Left colon (tissue), 2 donors: ENCODE data around the gene NECAP2. TPM values are rescaled to one million over a fixed set of nuclear protein-coding genes. Genes with fewer than 3 reads are reported as not detected.
"Not testable (repeated sequence)": the region's sequence is repeated elsewhere in the genome, so short reads cannot be mapped to it uniquely, and the experiment has no call there.

ENCODE experiments used
- ATAC-seq: fragments of 200-7000 bp; cut with Tn5 transposase; one replicate; pipeline ENCODE4 v1.9.1; 2020; ENCODE audit warnings: mild to moderate bottlenecking, moderate library complexity
- DNase-seq, 2 donors: peaks; one replicate each; pipeline ENCODE4 v3.0.0-alpha.2; 2020
- intact Hi-C, 2 donors: fragments of 100-400 bp; cut with DNase I in 1 of 2; cut with micrococcal nuclease in 1 of 2; formaldehyde crosslinking; loops; one replicate each; pipeline versions ENCODE4 v1.11.2 to v1.14.0; 2022; cut with DNase I, micrococcal nuclease
- total RNA-seq, 2 donors: library from RNA; stranded (reverse); fragmentation: NEBNext Ultra II Directional; extraction: Animal tissue kit (Norgen Biotek cat#: 25700); gene quantifications; one replicate each; pipeline ENCODE4 v1.2.1, GENCODE V29; 2021
- donor health status: DM: no; HTN: no; CAD: no.
- donor health status: DM: yes; HTN: yes; CAD: no.

The NECAP2 gene
- total RNA-seq, 2 donors from 2014 or later = 41.5 to 57.0 TPM

DNA sequence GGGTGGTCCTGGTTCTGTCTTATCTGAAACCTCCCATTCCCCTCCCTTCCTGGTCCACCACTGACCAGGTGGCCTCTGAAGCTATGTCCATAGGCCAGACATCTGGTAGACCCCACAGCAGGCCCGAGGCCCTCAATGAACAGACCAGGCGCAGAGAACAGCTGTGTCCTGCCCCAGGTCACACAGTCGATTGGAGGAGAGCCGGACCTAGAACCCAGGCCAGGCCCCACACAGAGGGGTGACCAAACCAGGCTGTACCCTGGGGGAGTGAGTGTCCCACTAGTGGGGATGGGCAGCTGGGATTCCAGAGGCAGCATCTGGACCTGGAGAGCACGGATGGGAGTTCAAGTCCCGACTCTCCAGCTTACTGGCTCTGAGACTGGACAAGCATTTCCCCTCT, 44.4 kb downstream of the NECAP2 start:
- no peak for DNase-seq
- intact Hi-C loops = no loop called here
- ATAC-seq = no peak

DNA sequence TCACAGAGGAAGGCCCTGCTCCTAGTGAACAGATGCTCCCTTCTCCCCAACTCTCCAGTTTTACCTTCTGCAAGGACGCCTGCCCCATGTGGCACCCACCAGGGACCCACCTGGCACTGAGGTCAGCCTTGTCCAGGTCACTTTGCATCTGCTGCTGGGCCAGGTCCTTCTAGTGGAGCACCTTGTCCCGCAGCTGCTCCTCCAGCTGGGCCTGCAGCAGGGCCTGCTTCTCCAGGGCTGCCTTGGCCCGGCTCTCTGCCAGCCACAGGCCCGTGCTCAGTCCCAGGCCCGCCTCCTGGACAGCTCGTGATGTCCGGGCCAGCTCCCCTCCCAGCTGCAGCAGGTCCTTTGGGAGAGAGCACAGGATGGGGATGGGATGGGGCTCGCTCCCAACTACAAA, 45.8 kb downstream of the NECAP2 start:
- ATAC-seq, DNase-seq, intact Hi-C loops: not testable (repeated sequence)

DNA sequence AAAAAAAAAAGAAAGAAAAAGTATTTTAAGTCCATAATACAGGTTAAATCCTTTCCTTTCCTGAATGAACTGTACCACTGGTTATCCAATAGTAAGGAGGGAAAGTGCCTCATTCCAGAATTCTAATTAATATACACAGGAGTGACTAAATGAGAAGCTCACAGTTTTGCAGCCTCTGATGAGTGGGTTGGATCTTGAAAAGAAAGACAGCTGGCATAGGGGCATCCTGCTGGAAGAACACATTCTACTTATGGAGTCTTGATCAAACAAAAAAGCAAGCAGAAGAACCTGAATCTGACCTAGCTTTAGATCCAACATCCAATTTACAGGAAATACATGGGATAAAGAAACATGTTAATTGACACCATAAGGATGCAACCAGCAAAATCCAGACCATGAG, 46.5 kb downstream of the NECAP2 start:
- DNase-seq, ATAC-seq, intact Hi-C loops: not testable (repeated sequence)

DNA sequence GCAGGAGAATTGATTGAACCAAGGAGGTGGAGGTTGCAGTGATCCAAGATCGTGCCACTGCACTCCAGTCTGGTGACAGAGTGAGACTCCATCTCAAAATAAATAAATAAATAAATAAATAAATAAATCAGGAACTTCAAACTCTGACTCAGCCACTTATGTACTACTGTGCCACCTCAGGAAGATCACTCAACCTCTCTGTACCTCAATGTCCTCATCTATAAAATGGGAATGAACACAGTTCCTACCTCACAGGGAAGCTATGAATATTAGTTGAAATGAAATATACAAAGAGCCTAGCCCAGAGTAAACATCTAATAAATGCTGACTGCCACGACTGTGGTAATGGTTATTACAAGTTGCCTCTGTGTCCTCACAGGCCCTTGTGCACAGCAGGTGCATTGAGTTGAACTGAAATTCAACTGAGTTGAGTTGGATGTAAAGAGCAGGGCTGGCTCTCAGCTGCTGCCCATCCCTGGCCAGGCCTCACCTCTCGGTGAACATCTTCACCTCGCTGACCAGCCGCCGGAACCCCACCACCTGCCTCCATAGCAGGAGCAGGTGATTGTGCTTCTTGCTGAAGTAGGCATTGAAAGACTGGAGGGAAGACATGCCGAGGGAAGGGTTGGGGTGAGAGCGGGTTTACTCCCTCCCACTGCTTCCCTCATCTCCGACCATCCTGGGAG, 48.8 kb downstream of the NECAP2 start:
- DNase-seq, ATAC-seq, intact Hi-C loops: not testable (repeated sequence)

DNA sequence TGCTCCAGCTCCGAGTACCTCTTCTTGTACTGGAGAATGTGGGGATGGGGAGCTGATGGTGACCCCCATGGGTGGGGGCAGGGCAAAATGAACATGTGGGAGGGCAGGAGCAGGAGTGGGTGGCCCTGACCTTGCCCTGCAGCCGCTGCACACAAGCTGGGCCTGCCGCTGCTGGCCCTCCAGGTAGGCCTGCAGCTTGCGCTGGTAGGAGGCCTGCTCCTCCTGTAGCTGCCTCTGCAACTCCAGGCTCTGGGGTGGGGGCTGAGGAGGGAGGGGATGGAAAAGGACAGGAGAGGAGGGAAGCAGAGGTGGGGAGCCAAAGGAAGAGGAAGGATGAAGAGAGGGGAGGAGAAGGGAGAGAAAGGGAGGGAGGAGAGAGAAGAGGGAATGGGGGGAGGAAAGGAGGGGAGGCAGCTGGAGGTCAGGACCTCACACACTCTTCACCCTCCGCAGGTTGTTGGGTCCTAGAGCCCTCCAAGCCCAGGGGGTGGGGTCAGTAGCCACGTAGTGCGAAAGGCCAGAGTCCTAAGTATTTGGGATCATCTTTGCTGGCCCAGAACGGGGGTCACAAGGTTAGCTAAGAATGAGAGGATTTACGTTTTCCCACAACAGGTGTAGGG, 50.6 kb downstream of the NECAP2 start:
- ATAC-seq (no peak), DNase-seq (no peak)
- intact Hi-C loops = no loop called here

DNA sequence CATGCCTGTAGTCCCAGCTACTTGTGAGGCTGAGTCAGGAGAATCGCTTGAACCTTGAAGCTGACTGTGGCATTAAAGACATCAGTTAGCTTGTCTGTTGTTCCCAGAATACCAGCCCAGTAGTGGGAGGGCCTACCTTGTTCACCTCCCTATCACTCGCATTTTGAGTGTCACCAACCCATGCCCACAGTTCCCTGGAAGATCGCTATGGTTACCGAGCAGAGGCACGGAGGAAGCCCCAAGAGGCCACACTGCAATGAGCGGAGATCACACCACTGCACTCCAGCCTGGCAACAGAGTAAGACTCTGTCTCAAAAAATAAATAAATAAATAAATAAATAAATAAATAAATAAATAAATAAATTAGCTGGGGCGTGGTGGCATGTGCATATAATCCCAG, 52.4 kb downstream of the NECAP2 start:
- DNase-seq, ATAC-seq, intact Hi-C loops: not testable (repeated sequence)

DNA sequence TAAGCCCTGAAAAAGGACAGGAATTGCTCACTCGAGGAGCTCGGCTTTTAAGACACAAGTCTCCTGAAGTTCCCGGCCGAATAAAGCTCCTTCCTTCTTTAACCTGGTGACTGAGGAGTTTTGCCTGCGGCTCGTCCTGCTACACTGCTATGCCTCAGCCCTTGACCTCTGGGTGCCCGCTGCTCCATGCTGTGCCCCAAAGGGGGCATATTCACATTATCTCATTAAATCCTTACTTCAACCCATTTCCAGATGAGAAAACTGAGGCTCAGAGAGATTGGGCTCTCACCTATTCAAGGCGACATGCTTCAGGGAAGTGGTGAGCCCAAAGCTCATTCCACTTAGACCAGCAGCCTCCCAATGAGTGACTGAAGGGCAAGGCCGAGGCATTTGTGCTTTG, 53.2 kb downstream of the NECAP2 start:
- ATAC-seq, intact Hi-C loops, DNase-seq: not testable (repeated sequence)

DNA sequence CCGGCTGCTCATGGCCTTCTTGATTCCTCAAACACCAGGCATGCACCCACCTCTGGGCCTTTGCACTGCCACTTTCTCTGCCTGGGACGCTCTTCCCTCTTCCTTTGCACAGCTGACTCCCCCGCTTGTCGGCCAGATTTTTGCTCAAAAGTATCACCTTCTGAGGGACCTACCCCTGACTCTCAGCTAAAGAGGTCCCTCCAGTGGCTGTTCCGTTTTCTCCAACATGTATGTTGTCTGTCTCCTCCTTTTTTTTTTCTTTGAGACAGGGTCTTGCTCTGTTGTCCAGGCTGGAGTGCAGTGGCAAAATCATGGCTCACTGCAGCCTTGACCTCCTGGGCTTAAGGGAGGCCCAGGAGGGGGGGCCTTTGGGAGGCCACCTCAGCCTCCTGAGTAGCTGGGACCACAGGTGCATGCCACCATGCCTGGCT, 57.0 kb downstream of the NECAP2 start:
- DNase-seq, ATAC-seq, intact Hi-C loops: not testable (repeated sequence)

DNA sequence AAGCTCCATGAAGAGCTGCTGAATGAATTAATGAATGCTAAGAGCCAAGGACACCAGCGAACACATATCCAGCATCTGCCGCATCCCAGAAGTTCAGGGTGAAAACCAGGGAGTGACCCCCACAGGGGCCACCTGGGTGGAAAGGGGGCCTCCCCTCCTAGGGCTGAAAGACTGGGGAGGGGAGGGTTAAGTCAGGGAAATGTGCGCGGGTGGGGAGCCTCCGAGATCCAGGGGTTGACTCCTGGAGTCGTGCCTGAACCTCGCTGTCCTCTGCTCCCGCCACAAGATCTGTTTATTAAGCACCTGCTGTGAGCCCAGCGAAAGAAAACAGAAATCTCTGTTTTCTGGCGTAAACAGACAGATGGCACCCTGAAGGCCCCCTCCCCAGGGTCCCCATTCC, 57.5 kb downstream of the NECAP2 start:
- ATAC-seq, DNase-seq, intact Hi-C loops: not testable (repeated sequence)

DNA sequence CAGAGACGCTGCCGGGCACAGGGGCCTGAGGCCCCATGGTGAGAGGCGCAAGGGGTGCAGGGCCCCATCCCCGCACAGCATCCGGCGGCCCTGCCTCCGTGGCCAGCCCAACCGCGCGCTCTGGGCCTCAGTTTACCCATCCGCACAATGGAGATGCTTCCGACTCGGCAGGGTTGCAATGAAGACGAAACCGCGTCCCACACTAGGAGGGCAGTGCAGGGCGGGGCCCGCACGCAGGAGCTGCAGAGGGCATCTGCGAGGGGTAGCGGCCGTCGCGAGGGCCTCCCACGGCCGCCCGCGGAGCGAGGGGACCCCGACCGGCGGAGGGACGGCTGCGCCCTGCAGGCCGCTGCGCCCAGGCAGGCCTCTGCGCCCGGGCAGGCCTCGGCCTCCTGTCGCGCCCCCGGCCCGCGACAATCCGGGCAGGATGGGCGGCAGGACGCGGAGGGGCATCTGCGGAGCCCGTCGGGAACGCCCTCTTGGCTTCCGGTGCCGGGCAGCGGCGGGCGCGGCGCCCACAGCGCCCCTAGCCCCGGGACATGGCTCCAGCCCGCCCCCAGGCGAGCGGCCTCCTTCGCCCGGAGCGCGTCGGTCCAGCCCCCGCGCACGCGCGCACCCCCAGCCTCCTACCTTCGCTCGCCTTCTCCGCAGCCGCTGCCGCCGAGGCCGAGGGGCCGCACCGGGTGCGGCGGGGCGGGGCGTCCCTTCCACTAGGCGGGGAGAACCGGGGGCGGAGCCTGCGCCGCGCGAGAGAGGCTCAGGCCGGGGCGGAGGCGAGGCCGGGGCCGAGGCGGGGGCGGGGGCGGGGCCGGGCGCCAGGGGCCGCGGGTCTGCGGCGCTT, 58.3 kb downstream of the NECAP2 start:
- intact Hi-C loops = no loop called here
- DNase-seq (peak; percentile 87 to 94), ATAC-seq (peak; percentile 96)

DNA sequence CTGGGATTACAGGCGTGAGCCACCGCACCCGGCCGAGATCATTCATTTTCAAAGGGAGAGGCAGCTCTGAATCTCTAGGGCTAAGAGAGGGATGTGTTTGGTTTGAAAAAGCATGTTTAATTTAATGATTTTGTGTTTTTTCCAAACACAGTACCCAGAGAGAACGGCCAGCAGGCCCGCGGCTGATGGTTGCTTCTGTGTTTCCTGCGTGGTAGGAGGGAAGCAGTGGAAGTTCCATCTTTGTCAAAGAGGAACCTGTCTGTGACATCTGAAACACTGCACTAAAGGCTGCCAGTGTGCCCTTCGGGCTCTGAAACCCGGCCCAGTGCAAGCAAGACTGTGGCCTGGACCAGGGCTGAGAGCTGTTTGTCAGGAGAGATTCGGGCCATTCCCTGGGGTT, 59.9 kb downstream of the NECAP2 start:
- DNase-seq, intact Hi-C loops, ATAC-seq: not testable (repeated sequence)

DNA sequence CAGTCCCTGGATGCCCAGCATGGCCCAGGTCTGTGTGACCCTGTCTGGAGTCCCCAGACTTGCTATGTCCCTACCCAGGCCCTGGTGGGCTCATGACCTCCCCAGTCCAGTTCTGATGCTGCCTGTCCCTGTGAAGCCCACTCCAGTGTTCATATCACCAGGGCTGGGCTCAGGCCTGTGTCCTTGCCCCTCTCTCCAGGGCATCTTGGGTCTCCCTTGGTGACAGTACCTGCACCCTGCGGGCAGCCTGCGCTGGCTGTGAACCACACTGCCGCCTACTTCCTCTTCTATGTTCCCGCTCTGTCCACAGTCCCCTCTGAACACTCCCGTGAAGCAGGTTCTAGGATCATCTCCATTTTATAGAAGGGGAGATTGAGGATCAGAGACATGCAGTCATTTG, 60.5 kb downstream of the NECAP2 start:
- ATAC-seq, DNase-seq, intact Hi-C loops: not testable (repeated sequence)

DNA sequence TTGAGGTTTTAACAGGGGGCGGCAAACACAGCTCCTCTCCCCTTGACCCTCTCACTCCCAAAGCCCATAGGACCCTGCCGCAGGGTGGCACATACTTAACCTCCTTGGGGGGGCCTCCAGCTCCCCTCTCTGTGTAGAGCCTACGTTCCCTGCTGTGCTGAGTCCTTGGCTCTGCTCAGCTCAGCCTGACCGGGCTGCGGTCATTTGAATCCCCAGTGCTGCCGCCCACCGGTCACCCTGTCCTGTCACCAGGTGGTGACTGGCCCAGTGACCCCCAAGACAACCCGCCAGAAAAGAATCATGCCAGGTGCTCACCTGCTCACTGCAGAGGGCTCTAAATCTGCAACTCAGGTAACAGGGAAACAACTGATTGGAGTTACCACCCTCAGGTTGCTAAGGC, 60.9 kb downstream of the NECAP2 start:
- intact Hi-C loops, ATAC-seq, DNase-seq: not testable (repeated sequence)

DNA sequence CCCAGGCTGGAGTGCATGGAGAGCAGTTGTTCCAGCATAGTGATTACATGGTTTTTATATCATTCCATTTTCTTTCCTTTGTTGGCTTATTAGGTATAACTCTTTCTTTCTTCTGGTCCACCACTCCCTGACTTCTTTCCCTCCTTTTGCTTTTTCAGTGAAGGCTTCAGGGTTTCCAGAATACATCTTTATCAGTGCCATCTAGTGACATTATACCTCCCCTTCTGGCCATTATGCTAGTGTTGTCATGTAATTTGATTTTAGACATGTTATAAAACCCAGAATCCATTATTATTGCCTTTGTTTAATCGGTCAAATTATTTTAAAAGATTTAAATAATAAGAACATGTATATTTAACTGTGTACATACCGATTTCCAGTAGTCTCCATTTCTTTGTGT, 63.0 kb downstream of the NECAP2 start:
- ATAC-seq = no peak
- no peak for DNase-seq
- intact Hi-C loops = no loop called here

DNA sequence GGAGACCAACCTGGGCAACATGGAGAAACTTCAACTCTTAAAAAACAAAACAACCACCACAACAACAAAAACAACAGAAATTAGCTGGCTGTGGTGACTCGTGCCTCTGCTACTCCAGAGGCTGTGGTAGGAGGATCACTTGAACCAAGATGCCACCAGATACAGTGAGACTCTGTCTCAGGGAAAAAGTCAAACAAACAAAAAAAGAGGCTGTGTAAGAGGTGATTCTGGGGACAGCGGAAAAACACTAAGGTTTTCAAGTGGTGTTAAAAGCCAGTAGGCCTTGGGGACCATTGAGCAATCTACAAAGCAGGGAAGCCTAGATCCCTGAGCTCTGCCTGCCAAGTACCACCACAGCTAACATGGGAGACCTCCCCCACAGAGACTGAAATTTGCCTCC, 65.3 kb downstream of the NECAP2 start:
- intact Hi-C loops, DNase-seq, ATAC-seq: not testable (repeated sequence)

DNA sequence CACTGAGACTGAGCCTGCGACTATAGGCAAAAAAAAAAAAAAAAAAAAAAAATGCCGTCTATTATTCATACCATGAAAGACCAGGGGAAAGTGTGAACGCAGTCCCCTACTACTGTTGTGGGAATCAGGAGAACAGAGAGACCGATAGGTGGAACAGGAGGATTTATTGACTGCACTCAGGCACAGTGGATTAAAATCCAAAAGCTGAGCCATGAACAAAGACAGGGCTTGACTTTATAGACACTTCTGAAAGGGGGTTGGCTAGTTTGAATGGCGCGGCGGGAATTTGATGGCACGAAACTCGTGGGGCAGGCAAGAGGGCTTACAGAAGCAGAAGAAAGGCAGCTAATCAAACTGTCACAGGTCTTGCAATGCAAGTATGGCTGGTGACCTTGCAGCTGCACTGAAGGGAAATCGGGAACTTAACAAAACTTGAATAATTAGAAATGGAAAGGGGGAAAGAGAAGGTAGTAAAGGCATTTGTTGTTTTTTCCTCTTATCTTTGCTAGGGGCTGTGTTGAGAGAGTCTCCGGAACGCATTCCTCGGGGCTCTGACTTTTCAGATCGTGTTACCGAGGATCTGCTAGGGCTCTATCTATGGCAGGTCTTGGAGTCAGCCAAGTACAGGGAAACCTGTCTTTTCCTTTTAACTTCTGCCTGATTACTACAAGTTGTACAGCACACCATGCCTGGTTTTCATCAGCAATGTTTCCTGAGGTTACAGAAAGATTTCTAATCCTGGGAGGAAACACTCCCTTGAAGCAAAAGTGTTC, 66.0 kb downstream of the NECAP2 start:
- intact Hi-C loops, DNase-seq, ATAC-seq: not testable (repeated sequence)

DNA sequence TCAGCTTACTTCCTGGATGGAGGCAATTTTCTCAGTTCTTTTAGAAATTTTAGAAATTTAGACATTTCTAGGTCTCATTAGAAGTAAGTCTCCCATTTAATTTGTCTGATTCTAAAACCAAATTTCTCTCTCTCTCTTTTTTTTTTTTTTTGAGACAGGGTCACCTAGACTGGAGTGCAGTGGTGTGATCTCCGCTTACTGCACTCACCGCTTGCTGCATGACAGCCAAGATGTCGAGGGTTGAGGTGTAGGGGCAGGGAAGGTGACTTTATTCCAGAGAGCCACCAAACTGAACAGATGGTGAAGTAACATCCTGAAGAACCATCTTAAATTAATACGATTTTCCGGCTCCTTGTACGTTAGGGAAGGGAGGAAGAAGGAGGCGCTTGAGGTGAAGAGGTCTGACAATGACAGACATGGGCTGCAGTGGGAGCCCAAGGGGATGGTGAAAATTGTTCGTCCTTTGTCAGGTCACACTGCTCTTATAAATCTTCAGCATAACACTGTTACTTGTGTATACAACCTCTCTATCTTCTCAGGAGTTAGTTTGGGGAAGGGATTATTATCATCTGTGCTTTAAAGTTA, 68.4 kb downstream of the NECAP2 start:
- intact Hi-C loops, ATAC-seq, DNase-seq: not testable (repeated sequence)
